Epithelial cell of proximal tubule (primary cell): Measurements from ENCODE around the gene UST. TPM values are rescaled to one million over a fixed set of nuclear protein-coding genes. Genes with fewer than 3 reads are reported as not detected.
"Not testable (repeated sequence)": the region's sequence is repeated elsewhere in the genome, so short reads cannot be mapped to it uniquely, and the experiment has no call there.

ENCODE experiments used
- DNase-seq: peaks from one replicate; pipeline ENCODE4 v3.0.0-alpha.2; 2011; ENCODE audit warnings: low read depth
- H3K4me3 ChIP-seq: 2 replicates; pipeline ENCODE4 v1.5.1; 2011; ENCODE audit warnings: low read depth, mild to moderate bottlenecking, low read length
- total RNA-seq: library from RNA; depleted of rRNA; stranded (reverse); fragments of >200 nt; gene quantifications from 2 replicates; pipeline ENCODE4 v1.2.3, GENCODE V29; 2015
- TF ChIP-seq, protein P1 (sequence below): conservative IDR thresholded peaks from 2 replicates; pipeline ENCODE4 v1.5.1; 2012; ENCODE audit warnings: low read depth, mild to moderate bottlenecking, low read length

Gene UST
- total RNA-seq, 1 donor from 2014 or later: 1.1 TPM

DNA sequence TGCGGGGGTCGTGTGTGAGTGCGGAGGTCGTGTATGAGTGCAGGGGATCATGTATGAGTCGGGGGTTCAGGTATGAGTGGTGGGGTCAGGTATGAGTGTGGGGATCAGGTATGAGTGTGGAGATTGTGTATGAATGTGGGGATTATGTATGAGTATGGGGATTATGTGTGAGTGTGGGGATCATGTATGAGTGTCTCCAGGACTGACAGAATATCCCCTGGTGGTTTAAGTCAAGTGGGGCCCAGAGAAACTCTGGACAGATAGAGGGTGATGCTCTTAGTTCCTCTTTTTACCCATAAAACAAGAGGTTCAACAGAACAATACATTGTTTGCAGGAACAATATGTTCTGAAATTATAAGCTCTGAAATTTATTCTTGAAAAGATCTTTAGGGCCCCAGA lies 131.9 kb downstream of the UST start:
- no peak overlapping the region for H3K4me3 ChIP-seq
- no peak for DNase-seq
- TF ChIP-seq, protein P1, sequence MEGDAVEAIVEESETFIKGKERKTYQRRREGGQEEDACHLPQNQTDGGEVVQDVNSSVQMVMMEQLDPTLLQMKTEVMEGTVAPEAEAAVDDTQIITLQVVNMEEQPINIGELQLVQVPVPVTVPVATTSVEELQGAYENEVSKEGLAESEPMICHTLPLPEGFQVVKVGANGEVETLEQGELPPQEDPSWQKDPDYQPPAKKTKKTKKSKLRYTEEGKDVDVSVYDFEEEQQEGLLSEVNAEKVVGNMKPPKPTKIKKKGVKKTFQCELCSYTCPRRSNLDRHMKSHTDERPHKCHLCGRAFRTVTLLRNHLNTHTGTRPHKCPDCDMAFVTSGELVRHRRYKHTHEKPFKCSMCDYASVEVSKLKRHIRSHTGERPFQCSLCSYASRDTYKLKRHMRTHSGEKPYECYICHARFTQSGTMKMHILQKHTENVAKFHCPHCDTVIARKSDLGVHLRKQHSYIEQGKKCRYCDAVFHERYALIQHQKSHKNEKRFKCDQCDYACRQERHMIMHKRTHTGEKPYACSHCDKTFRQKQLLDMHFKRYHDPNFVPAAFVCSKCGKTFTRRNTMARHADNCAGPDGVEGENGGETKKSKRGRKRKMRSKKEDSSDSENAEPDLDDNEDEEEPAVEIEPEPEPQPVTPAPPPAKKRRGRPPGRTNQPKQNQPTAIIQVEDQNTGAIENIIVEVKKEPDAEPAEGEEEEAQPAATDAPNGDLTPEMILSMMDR: no peak

DNA sequence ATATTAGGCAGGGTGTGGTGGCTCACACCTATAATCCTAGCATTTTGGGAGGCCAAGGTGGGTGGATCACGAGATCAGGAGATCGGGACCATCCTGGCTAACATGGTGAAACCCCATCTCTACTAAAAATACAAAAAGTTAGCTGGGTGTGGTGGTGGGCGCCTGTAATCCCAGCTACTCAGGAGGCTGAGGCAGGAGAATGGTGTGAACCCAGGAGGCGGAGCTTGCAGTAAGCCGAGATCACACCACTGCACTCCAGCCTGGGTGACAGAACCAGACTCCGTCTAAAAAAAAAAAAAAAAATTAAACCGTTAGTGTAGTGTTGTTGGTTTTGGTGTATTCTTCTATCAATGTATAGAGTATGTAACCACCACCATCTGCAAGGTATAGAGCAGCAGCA lies 133.9 kb downstream of the UST start:
- DNase-seq, H3K4me3 ChIP-seq: not testable (repeated sequence)

DNA sequence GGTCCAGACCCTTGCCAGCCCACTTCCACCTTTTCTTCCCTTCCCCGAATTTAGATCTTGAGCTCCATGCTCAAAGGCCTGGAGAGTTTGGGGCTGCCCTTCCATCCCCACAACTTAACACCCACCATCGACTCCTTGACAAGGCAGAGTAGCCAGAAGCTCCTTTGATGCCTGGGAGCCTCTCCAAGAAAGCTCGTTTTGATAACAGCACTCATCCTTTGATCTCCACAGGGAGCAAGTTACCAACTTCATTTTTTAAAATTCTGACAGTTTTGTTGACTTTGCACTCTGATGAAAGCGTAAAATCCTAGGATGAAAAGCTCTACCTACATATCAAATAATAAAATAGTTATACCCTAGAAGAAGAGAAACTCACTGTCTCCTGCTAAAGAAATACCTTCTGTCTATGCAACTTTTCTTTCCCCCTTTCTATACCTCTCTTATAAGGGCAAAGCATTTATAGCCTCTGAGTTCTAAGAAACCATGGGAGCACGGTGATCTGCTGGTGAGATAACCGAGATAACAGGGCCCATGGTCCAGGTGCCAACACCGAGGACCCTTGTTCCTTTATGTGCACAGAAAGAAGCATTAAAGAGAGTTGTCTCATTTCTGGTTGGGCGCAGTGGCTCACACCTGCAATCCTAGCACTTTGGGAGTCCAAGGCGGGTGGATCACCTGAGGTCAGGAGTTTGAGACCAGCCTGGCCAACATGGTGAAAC lies 134.9 kb downstream of the UST start:
- no peak overlapping the region for H3K4me3 ChIP-seq
- DNase-seq: no peak
- TF ChIP-seq, protein P1: no peak

DNA sequence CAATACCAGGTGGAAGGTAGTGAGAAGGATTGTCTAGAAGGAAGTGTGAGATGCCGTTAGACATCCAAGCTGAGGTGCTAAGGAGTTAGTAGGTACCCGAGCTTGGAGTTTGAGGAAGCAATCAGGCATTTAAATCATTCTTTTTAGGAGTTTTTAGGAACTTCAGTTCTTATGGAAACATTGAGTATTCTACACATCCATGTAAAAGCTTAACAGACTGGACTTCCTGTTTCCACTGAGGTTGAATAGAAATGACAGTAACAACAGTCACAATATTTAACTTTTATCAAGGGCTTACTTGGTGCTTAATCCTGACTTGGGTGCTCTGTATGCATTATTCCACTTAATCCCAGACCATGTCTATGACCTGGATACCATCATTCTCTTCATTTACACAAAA lies 136.4 kb downstream of the UST start:
- TF ChIP-seq, protein P1: no peak
- H3K4me3 ChIP-seq: no peak overlapping the region
- no peak for DNase-seq

GRCh38 chr6:148884461-148884860 lies 137.6 kb downstream of the UST start:
- TF ChIP-seq, protein P1: no peak
- DNase-seq: no peak
- H3K4me3 ChIP-seq: no peak overlapping the region

- DNase-seq: no peak
- H3K4me3 ChIP-seq: no peak overlapping the region
- TF ChIP-seq, protein P1: no peak
Measured at GRCh38 chr6:148885136-148885865, 138.5 kb downstream of the UST start.

DNA sequence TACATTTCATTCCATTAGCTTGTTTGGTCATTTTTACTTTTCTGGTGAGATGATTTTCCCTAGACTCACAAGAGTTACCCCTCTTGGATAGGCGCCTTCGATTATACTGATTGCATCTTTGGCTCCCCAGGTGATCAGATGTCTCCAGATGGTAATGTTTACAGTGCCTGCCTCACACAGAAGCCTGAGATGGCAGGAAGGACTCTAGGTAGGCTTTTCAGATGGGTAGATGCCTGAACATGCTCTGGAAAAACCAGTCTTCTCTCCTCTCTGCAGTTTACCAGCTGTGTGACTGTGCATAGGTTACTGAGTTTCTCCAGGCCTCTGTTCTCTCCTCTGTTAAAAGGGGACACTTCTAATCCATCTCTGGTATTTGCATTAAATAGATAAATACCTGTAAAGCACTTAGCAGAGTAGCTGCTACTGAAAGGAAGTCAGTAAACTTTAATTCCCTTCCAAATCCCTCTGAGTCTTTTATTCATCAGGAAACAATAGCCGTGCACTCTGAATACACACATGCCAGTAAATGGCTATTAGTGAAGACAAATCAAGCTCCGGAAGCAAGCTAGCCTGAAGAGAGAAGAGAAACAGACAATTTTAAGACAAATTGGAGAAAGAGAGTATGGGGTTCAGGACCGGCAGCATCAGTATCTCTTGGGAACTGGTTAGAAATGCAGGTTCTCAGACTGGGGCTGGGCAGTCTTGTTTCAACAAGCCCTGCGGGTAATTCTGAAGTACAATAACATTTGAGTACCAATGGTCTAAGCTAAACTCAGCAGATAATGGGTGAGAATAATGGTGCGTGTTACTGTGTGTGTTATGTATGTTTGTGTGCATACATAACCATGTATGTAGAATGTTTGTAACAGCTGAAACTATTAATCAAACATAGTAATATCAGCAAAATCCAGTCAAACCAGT lies 139.4 kb downstream of the UST start:
- DNase-seq: no peak
- no peak overlapping the region for H3K4me3 ChIP-seq
- TF ChIP-seq, protein P1: no peak
